Gastroesophageal sphincter (tissue), 4 donors: ENCODE results near the gene ELL. TPM values are rescaled to one million over a fixed set of nuclear protein-coding genes. Genes with fewer than 3 reads are reported as not detected.

Source experiments
- ATAC-seq: fragments of 150-250 bp; one replicate; pipeline ENCODE4 v1.9.1; 2016; ENCODE audit warnings: mild to moderate bottlenecking, moderate library complexity
- H3K27ac ChIP-seq, 4 donors: fragments of 200-600 bp; sonication (generic) in 3 of 4; 1 replicate in 3 of 4; 2 replicates in 1 of 4; pipeline ENCODE4 v1.5.1; 2016 to 2019
- H3K27me3 ChIP-seq: fragments of 200-600 bp; sonication (generic); one replicate; pipeline ENCODE4 v1.5.1; 2019
- H3K36me3 ChIP-seq, 2 donors: fragments of 200-600 bp; sonication (generic); one replicate each; pipeline ENCODE4 v1.5.1; 2019; ENCODE audit warnings: control low read depth in 1 of 2
- H3K4me1 ChIP-seq, 3 donors: fragments of 200-600 bp; sonication (generic); 1 replicate in 2 of 3; 2 replicates in 1 of 3; pipeline ENCODE4 v1.5.1; 2016 to 2019; ENCODE audit warnings: control low read depth in 2 of 3
- H3K4me3 ChIP-seq, 2 donors: fragments of 200-600 bp; sonication (generic); one replicate each; pipeline ENCODE4 v1.5.1; 2019; ENCODE audit warnings: mild to moderate bottlenecking in 1 of 2, moderate library complexity in 1 of 2
- H3K9me3 ChIP-seq, 3 donors: fragments of 200-600 bp; sonication (generic); one replicate each; pipeline ENCODE4 v1.5.1; 2017 to 2019; ENCODE audit warnings: control low read depth in 2 of 3
- EP300 ChIP-seq: sonication (generic); formaldehyde crosslinking; IDR thresholded peaks from one replicate; pipeline ENCODE4 v1.6.1; 2017; ENCODE audit warnings: antibody characterized with exemption, mild to moderate bottlenecking
- POLR2A ChIP-seq, 2 donors: fragments of 450-650 bp; IDR thresholded peaks; one replicate each; pipeline ENCODE4 v1.6.1; 2017; ENCODE audit warnings: antibody characterized with exemption in 2 of 2, mild to moderate bottlenecking in 2 of 2, moderate library complexity in 1 of 2
- POLR2AphosphoS5 ChIP-seq: sonication (generic); formaldehyde crosslinking; IDR thresholded peaks from one replicate; pipeline ENCODE4 v1.6.1; 2017; ENCODE audit warnings: antibody characterized with exemption
- WGBS, 2 donors: methylation state at CpG; one replicate each; pipeline ENCODE4 v1.1.5; 2018; ENCODE audit warnings: low coverage in 1 of 2; 5-methylcytosine and 5-hydroxymethylcytosine counted together
- total RNA-seq, 4 donors: library from RNA; depleted of rRNA; stranded (reverse); fragments of >200 nt; gene quantifications; one replicate each; pipeline ENCODE4 v1.1.0, GENCODE V29; 2016
- TF ChIP-seq, protein P1 (sequence below), 4 experiments: fragments of 200-600 bp in 2 of 4; fragments of 450-650 bp in 2 of 4; sonication (generic) in 1 of 4; IDR thresholded peaks; one replicate each; pipeline ENCODE4 v1.5.1; 2017 to 2019; ENCODE audit warnings: antibody characterized with exemption in 4 of 4, mild to moderate bottlenecking in 2 of 4, moderate library complexity in 2 of 4

ELL gene
- total RNA-seq, 4 donors from 2014 or later = 12.5 to 19.0 (median 14.7) TPM

DNA sequence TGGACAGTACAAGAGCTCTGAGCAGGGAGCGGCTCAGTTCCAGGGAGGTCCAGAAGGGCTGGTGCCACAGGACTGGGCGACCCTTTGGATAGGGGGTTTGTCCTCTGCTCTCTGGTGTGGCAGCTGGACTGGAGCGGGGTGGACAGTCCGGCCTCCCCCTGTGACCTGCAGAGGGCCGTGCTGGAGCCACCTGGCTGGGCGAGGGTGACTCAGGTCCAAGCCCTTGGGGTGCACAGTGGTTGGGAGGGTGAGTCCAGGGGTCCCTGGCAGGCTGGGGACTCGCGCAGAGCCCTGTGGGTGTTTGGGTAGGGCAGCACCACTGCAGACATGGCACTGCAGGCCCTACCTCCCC lies 95.5 kb downstream of the ELL start:
- peak in 1 of 2 donors; percentile 9 for TF ChIP-seq POLR2A (IDR thresholded peaks at IDR 0.05)
- no peak for TF ChIP-seq POLR2AphosphoS5

DNA sequence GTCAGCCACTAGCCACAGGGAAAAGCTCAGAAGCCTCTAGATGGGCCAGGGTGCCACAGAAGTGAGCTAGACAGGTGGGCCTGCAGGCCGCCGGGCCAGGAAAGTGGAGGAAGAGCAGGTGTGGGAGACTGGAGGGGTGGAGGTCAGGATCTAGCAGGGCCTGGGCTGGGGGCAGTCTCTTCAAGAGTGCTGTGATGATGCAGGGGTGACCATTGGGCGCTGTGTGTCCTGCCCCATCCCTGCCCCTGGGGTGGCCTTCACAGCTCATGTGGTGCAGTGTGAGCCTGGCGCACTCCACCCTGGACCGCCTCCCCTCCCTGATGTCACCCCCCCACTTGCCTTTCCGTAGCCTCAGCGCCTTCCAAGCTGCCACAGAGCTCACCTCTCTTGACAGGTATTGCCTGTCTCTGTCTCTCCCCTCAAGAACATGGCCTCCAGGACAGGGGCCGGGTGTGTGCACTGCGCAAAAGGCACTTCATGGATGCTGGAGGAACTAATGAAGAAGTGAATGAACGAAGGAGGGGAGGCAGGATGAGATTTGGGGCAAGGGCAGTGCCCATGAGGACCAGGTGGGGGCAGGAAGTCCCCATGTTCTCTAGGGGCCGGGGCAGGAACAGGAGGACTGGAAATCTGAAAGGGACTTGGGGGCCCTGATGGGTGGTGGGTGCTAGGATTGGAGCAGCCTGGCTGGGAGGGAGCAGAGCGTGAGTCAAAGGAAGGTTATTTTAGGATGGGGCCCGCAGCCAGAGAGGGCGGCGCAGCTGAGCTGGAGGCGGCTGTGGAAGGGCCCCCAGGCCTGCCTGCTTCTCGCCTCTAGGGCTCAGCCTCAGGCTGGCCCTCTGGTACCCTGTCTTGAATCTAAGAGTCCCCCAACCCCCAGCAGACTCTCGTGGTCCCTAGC lies 96.1 kb downstream of the ELL start:
- H3K36me3 ChIP-seq = peaks cover 0 to 10% of the 10 kb centered on the region in 2 donors
- TF ChIP-seq POLR2A (IDR thresholded peaks at IDR 0.05) = no peak
- no peak for TF ChIP-seq EP300
- TF ChIP-seq, protein P1, sequence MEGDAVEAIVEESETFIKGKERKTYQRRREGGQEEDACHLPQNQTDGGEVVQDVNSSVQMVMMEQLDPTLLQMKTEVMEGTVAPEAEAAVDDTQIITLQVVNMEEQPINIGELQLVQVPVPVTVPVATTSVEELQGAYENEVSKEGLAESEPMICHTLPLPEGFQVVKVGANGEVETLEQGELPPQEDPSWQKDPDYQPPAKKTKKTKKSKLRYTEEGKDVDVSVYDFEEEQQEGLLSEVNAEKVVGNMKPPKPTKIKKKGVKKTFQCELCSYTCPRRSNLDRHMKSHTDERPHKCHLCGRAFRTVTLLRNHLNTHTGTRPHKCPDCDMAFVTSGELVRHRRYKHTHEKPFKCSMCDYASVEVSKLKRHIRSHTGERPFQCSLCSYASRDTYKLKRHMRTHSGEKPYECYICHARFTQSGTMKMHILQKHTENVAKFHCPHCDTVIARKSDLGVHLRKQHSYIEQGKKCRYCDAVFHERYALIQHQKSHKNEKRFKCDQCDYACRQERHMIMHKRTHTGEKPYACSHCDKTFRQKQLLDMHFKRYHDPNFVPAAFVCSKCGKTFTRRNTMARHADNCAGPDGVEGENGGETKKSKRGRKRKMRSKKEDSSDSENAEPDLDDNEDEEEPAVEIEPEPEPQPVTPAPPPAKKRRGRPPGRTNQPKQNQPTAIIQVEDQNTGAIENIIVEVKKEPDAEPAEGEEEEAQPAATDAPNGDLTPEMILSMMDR (IDR thresholded peaks at IDR 0.05) = peak in 3 of 4 experiments; percentile 31 to 46 (median 45)
- no peak for TF ChIP-seq POLR2AphosphoS5
- WGBS, 2 donors = 8 to 48% methylated on average over 4 to 13 of the region's 18 CpGs
- no peaks in the 10 kb centered on the region for H3K27me3 ChIP-seq
- peak; percentile 68 for ATAC-seq
- H3K27ac ChIP-seq = peak overlapping the region in 3 of 4 donors; percentile 84 to 86 (median 85)
- no peak overlapping the region for H3K4me3 ChIP-seq
- H3K9me3 ChIP-seq = no peaks in the 10 kb centered on the region
- H3K4me1 ChIP-seq = peaks cover 0 to 98% (median 56%) of the 10 kb centered on the region in 3 donors

More for the DNA sequence above, 95.5 kb downstream of the ELL start:
- WGBS, 2 donors = 10 to 43% methylated on average over 2 of the region's 8 CpGs
- Histone ChIP-seq H3K27me3 (no peaks in the 10 kb centered on the region), H3K9me3 (no peaks in the 10 kb centered on the region), H3K4me3 (no peak overlapping the region), H3K27ac (peak overlapping the region in 3 of 4 donors; percentile 84 to 86 (median 85)), H3K4me1 (peaks cover 0 to 98% (median 53%) of the 10 kb centered on the region in 3 donors), H3K36me3 (peaks cover 0 to 12% of the 10 kb centered on the region in 2 donors)
- ATAC-seq = no peak

DNA sequence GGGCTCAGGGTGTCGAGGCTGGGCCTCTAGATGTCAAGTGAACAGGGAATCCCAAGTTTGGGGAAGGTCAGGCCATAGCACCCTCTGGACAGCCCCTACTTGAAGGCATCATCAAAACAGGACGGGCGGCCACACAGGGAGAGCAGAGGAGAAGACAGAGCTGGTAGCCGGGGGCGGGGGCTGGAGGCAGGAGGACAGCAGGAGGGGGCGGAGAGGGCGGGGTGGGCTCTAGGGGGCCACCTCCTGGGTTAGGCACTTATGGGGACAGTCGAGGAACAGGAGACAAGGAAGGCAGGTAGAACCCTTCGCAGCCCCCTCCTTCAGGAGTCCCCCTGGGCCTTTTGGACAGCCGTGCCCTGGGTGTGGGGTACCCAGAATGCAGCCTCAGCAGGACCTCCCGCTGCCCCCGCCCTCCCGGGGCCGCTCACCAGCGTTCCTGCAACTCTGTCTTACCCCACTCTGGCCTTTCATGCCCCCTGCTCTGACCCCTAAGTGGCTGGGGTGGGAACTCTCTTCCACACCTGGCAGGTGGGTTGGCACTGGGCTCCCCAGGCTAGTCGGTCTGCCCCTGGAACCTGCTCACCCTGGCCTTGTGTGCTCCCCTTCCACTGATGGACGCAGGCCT lies 96.9 kb downstream of the ELL start:
- WGBS, 2 donors = 74% methylated on average over 7 of the region's 17 CpGs; no CpG with 5 or more reads in 1 of the 2 donors
- Histone ChIP-seq H3K27ac (peak overlapping the region in 3 of 4 donors; percentile 84 to 86 (median 85)), H3K36me3 (peaks cover 0 to 10% of the 10 kb centered on the region in 2 donors), H3K4me3 (no peak overlapping the region), H3K4me1 (peaks cover 0 to 100% (median 61%) of the 10 kb centered on the region in 3 donors), H3K27me3 (no peaks in the 10 kb centered on the region), H3K9me3 (no peaks in the 10 kb centered on the region)
- TF ChIP-seq EP300 (no peak), POLR2A (IDR thresholded peaks at IDR 0.05) (no peak), POLR2AphosphoS5 (no peak)
- TF ChIP-seq, protein P1 (IDR thresholded peaks at IDR 0.05) = no peak
- ATAC-seq = no peak

DNA sequence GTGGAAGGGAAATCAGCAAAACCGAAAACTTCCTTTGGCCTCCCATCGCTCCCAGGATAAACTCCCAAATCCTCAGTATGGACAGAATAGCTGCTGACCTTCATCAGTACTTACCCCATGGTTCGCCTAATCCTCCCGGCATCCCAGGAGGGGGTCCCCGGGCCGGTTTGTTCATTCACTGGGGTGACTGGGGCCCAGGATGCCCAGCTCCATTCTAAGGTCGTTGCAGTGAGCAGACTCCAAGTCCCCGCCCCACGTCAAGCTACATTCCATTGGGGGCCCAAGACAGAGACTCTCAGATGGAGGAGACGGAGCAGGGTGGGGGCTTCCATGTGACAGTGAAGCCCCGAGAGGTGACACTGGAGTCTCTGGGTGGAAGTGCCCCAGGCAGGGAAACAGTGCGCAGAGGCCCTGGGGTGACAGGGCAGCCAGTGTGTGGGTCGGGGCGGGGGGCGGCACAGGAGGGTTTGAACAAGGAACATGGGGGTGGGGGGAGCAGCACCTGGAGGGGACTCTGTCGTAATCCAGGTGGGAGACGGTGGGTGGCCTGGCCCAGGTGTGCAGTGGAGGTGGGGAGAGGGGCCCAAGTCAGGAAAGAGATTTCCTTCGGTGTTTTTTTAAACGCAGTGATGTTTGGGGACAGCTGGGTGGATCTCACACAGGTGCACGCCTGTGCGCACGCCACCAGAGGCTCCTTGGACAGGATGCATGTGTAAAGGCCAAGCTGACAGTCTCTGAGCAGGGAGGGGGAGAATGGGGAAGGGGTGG lies 97.6 kb downstream of the ELL start:
- no peak for ATAC-seq
- peaks cover 0 to 97% (median 54%) of the 10 kb centered on the region in 3 donors for H3K4me1 ChIP-seq
- peak overlapping the region in 3 of 4 donors; percentile 84 to 86 (median 85) for H3K27ac ChIP-seq
- no peaks in the 10 kb centered on the region for H3K9me3 ChIP-seq
- 73 to 81% methylated on average over 5 to 10 of the region's 22 CpGs for WGBS, 2 donors
- H3K27me3 ChIP-seq = no peaks in the 10 kb centered on the region
- H3K36me3 ChIP-seq = peaks cover 0 to 10% of the 10 kb centered on the region in 2 donors
- no peak overlapping the region for H3K4me3 ChIP-seq
- TF ChIP-seq EP300 = no peak

DNA sequence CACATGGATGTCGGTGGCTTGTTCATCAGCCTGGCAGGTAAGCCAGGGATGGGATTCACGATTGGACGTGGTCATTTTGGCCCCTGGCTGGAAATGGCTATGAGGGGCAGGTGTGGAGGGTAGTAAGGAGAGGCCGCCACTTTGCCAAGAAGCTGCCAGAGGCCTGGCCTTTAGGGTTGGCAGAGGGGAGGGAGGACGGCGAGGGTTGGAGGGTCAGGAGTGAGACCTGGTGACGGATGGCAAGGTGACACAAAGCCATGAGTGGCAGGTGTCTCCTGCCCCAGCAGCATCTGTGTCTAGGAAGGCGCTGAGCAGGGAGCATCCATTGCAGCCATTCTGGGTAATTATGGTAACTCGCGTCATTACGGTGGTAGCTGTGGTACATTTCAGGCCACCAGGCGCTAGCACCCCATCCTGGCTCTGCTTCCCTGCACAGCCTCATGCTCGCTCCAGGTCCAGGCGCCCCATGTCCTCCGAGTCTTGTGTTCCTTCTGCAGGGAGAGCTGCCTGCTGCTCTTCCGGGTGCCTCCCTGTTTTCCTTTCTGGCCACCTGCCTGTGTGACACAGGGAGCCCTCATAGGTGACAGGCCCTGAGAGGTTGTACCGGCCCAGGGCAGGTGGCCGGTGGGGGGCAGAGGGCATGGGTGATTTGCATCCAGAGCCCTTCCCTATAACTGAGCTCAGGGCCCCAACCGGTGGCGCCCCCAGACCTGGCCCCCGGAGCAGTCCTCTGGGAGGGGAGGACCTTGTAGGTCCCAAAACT lies 98.4 kb downstream of the ELL start:
- Histone ChIP-seq H3K27me3 (no peaks in the 10 kb centered on the region), H3K9me3 (no peaks in the 10 kb centered on the region), H3K36me3 (peaks cover 0 to 10% of the 10 kb centered on the region in 2 donors), H3K4me3 (no peak overlapping the region), H3K27ac (peak overlapping the region in 3 of 4 donors; percentile 84 to 86 (median 85)), H3K4me1 (peaks cover 0 to 96% (median 50%) of the 10 kb centered on the region in 3 donors)
- no peak for ATAC-seq
- TF ChIP-seq, protein P1 (IDR thresholded peaks at IDR 0.05) = no peak
- no peak for TF ChIP-seq POLR2AphosphoS5
- no peak for TF ChIP-seq EP300
- no peak for TF ChIP-seq POLR2A (IDR thresholded peaks at IDR 0.05)
- WGBS, 2 donors = 80 to 98% methylated on average over 6 to 14 of the region's 21 CpGs
